ENCODE results near the gene FXYD3.

GRCh38 chr19:35153701-35154524 is 38.3 kb downstream of the FXYD3 start:
- TF ChIP-seq CTCF (IDR thresholded peaks at IDR 0.05; ENCODE audit: insufficient read depth, low read depth, low read length) = peak; percentile 36
- no peak for TF ChIP-seq EZH2 (IDR thresholded peaks at IDR 0.05; ENCODE audit: insufficient read depth, low read length)

All from astrocyte (in vitro differentiated cells and primary cell).